OCI-M2 (cell line): ENCODE data around the gene CYP2R1.
"Not testable (repeated sequence)": the region's sequence is repeated elsewhere in the genome, so short reads cannot be mapped to it uniquely, and the experiment has no call there.

ENCODE experiments used
- DNase-seq: peaks from one replicate; lab custom pipeline; 2025; ENCODE audit not compliant: unreplicated experiment; lab: John Stamatoyannopoulos, UW

Gene CYP2R1

GRCh38 chr11:14892577-14892976 is 546 bp upstream of the CYP2R1 start:
- no peak for DNase-seq

DNA sequence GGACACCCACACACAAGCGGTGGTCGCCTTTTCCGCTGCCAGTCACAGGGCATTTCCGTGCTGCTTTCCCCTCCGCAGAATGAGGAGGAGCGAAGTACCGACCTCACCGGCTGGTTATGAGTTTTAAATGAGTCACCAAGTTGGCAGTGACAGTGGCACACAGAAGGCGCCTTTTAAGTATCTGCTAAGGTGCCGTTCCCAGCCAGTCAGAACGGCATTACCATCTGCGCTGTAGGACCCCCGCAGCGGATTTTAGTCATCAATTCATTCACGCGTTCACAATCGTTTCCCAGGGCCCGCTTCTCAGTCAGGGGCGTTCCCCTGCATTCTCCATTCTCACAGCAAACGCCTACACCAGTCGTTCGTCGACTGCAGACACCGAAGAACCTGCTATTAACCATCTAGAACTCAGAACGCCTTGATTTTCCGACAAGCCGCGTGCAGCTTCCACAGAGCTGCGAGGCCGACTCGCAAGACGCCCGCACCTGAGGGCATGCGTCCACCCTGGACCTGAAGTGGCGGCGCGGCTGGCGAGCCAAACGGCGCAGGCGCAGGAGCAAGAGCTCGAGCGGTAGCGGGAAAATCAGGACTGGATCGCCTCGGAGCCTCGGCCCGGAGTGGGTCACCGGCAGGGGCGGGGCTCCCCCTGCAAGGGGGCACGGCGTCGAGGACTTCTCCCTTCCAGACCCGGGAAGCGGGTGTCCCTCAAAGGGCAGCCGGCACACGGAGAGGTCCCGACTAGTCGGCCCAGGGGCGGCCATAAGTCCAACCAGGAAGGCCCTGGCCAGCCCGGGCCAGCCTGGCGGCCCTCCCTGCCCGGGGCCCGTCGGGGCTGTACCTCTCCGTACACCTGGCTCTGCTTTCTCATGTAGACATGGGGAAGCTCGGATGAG is 642 bp downstream of the CYP2R1 start:
- DNase-seq: peak; percentile 25

GRCh38 chr11:14886513-14886912 is 5.5 kb downstream of the CYP2R1 start:
- no peak for DNase-seq

DNA sequence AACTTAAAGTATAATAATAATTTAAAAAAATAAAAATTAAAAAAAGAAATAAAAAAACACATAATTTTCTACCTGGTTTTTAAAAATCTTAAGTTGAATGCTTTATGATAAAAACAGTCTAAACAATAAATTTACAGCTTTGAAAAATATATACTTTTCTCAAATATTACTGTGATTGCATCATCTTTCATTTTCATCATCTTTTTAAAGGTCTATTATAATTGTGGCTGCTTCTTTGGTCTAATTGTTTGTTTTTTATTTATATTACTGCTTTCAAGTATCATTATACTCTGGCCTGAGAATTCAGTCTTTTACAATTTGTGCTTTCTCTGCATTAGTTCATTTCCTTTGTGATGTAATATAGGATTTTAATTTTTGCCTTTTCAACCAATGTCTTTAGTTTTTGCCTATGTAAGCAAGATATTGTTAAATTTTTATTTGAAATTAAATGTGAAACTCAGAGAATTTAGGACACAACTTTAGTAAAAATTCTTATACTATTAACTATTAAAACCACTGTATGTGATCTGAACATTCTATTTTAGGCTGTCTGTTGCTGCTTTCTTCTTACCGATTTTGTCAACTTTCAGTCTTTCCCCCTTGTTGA is 7.3 kb downstream of the CYP2R1 start:
- no peak for DNase-seq

DNA sequence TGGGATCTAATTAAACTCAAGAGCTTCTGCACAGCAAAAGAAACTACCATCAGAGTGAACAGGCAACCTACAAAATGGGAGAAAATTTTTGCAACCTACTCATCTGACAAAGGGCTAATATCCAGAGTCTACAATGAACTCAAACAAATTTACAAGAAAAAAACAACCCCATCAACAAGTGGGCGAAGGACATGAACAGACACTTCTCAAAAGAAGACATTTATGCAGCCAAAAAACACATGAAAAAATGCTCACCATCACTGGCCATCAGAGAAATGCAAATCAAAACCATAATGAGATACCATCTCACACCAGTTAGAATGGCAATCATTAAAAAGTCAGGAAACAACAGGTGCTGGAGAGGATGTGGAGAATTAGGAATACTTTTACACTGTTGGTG is 8.3 kb downstream of the CYP2R1 start:
- DNase-seq: not testable (repeated sequence)

- no peak for DNase-seq
These were observed 9.8 kb downstream of the CYP2R1 start for GRCh38 chr11:14882196-14882595.

- no peak for DNase-seq
These were observed 10.3 kb downstream of the CYP2R1 start for GRCh38 chr11:14881576-14882193.

DNA sequence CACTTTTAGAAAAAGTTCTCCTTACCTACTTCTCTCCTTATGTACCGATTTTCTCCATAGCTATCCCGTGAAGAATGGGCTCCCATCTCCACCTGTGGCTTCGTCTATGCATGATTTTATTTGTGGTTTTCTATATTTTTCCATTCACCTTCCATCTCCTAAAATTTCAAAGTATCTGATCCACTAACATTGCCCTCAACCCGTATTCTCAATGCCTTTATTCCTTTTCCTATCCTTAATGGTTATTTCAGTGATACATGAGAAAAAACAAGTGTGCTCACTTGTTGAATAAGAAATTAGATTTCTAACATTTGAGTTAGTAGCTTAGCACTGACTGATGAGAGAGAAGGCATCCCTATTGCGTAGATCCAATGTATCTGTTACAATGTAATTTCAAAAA is 16.9 kb downstream of the CYP2R1 start:
- DNase-seq: no peak

DNA sequence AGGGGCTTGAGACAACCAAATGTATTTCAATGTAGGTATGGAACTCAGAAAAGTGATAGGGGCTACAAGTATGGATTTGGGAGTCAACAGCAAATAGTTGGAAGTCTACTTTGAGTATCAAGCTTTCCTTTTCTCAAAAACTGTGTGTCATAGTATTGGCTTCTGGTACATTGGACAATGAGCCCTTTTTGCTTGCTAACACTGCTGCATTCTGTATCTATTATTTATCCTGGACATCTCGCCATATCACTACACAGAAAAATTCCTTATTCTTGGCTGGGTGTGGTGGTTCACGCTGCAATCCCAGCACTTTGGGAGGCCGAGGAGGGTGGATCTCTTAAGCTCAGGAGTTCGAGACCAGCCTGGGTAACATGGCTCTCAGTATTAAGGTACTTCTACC is 18.4 kb downstream of the CYP2R1 start:
- no peak for DNase-seq

DNA sequence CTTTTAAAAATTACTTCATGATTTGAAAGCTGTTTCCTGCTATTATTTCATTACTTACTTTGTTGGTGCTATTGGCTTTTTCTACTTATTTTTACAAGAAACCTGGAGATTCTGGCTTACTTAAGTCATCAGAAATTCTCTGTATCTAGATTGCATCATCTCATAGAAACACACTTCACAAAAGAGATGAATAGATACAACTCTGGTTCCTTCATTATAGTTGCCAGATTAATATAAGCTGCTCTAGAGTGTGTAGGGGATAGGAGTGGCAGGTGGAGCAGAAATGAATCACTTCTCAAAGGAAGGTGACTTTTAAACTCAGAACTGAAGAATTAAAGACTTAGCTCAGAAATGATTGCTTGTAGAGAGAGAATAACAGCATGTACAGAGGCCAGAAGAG is 20.0 kb downstream of the CYP2R1 start:
- DNase-seq: no peak

- DNase-seq: not testable (repeated sequence)
These were observed 28.3 kb downstream of the CYP2R1 start for GRCh38 chr11:14863775-14864174.

GRCh38 chr11:14861680-14862079 is 30.4 kb downstream of the CYP2R1 start:
- DNase-seq: no peak

GRCh38 chr11:14860511-14860910 is 31.5 kb downstream of the CYP2R1 start:
- DNase-seq: no peak

GRCh38 chr11:14858404-14858803 is 33.6 kb downstream of the CYP2R1 start:
- no peak for DNase-seq

DNA sequence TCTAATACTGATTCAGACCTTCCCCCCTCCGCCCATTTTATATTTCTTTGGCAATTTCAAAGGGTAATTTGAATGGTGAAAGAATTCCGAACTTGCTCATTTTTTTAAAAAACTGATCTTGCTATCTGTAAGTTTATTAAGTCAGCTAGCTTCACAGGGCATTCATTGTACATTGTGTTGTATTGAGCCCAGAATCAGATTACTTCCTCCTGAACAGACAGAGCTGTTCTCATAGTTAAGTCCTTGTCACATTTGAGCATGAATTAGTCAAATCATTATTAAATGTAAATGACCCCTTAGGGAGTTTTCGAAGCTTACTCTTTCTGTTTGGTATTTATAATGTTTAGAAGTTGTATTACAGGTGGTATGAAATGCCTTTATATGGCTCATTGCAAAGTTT is 34.4 kb downstream of the CYP2R1 start:
- no peak for DNase-seq

- no peak for DNase-seq
These were observed 36.1 kb downstream of the CYP2R1 start for GRCh38 chr11:14855890-14856289.

DNA sequence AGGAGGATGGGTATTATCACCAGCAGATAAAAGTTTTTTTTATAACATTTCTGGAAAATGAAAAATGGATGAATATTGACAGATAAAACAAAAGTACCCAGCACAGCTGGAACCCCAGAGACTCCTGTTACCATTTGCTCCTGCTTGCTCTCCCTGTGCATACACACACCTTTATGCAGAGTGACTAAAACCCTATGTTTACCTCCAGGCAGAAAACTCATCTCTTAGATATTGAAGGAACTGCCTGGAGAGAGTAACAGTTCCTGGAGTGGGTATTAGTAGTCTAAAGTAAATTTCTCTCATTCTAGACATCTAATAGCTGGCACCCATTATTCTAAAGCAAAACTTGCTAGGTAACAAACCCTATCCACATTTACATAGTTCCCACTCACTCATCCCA is 38.0 kb downstream of the CYP2R1 start:
- DNase-seq: no peak

GRCh38 chr11:14852571-14853177 is 39.4 kb downstream of the CYP2R1 start:
- DNase-seq: no peak

DNA sequence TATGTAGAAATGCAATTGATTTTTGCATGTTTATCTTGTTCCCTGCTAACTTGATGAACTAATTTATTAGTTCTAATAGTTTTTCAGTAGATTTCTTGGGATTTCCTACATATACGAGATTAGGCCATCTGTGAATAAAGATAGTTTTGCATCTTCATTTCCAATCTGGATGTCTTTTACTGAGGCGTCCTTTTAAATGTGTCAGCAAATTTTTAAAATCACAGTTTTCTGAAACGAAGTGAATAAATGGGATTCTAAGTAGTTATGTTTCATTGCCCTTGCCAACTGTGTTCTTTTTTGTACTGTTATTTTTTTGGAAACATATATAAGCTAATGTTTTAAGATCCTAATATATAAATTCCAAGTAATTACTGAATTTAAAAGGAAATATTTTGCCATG is 50.0 kb downstream of the CYP2R1 start:
- no peak for DNase-seq

GRCh38 chr11:14835496-14836492 is 56.2 kb downstream of the CYP2R1 start:
- DNase-seq: no peak
